Measurements from ENCODE around the gene AGAP2. TPM values are rescaled to one million over a fixed set of nuclear protein-coding genes. Genes with fewer than 3 reads are reported as not detected.
"Not testable (repeated sequence)": the region's sequence is repeated elsewhere in the genome, so short reads cannot be mapped to it uniquely, and the experiment has no call there.

AGAP2 gene
- total RNA-seq, 1 donor: 7.6 TPM

- peak within 1 kb of the TSS; percentile 97 for H3K4me3 ChIP-seq (ENCODE audit: low read length)
- no peaks in the 10 kb centered on the region for H3K9me3 ChIP-seq (ENCODE audit: low read depth, low read length)
- H3K4me1 ChIP-seq (ENCODE audit: insufficient read depth, low read length): peaks cover 17% of the 10 kb centered on the region
- peaks cover 5% of the 10 kb centered on the region for H3K27me3 ChIP-seq (ENCODE audit: insufficient read depth, low read length)
Measured at GRCh38 chr12:57693659-57694458, 44.7 kb downstream of the AGAP2 start, which contains the start of gene OS9. Gene OS9, plus strand, starts transcription at chr12:57694132. Its CDS starts 30 bp downstream, at chr12:57694162.

DNA sequence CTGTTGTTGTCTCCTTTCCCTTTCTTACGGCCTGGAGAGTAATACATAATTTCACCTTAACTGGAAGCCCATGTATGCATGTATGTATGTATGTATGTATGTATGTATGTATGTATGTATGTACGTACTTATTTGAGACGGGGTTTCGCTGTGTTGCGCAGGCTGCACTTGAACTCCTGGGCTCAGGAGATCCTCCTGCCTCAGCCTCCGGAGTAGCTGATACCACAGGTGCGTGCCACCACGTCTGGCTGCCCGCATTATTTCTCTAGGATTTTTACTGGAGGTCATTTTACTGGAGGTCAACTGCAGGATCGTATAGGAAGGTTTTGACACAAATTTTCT lies 45.3 kb downstream of the AGAP2 start:
- Histone ChIP-seq H3K27me3 (ENCODE audit: insufficient read depth, low read length) (peaks cover 8% of the 10 kb centered on the region), H3K4me1 (ENCODE audit: insufficient read depth, low read length) (peaks cover 17% of the 10 kb centered on the region), H3K4me3 (ENCODE audit: low read length) (no peak overlapping the region), H3K9me3 (ENCODE audit: low read depth, low read length) (no peaks in the 10 kb centered on the region)

DNA sequence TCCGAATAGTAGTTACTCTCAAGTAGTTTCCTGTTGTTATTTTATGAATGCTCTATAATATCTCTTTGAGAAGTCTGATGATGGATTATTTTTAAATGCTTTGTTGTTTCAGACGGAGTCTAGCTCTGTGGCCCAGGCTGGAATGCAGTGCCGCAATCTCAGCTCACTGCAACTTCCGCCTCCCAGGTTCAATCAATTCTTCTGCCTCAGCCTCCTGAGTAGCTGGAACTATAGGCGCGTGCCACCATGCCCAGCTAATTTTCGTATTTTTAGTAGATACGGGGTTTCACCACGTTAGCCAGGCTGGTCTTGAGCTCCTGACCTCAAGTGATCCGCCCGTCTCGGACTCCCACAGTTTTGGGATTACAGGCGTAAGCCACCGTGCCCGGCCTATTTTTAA lies 46.0 kb downstream of the AGAP2 start:
- Histone ChIP-seq H3K9me3 (ENCODE audit: low read depth, low read length) (no peaks in the 10 kb centered on the region), H3K4me3 (ENCODE audit: low read length) (no peak overlapping the region), H3K27me3 (ENCODE audit: insufficient read depth, low read length) (peaks cover 15% of the 10 kb centered on the region), H3K4me1 (ENCODE audit: insufficient read depth, low read length) (peaks cover 17% of the 10 kb centered on the region)

DNA sequence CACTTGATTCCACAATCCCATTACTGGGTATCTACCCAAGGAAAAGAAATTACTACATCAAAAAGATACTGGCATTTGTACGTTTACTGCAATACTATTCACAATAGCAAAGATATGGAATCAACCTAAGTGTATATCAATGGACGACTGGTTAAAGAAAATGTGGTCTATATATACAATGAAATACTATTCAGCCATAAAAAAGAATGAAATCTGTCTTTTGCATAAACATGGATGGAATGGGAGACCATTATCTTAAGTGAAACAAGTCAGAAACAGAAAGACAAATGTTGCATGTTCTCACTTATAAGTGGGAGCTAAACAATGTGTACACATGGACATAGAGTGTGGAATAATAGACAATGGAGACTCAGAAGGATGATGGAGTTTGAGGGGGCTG lies 49.6 kb downstream of the AGAP2 start:
- no peaks in the 10 kb centered on the region for H3K9me3 ChIP-seq (ENCODE audit: low read depth, low read length)
- H3K27me3 ChIP-seq (ENCODE audit: insufficient read depth, low read length): peaks cover 45% of the 10 kb centered on the region

GRCh38 chr12:57687862-57688261 lies 50.7 kb downstream of the AGAP2 start:
- Histone ChIP-seq H3K4me3 (ENCODE audit: low read length) (no peak overlapping the region), H3K27me3 (ENCODE audit: insufficient read depth, low read length) (peaks cover 46% of the 10 kb centered on the region), H3K9me3 (ENCODE audit: low read depth, low read length) (no peaks in the 10 kb centered on the region), H3K4me1 (ENCODE audit: insufficient read depth, low read length) (no peaks in the 10 kb centered on the region)

More for the DNA sequence above, 49.6 kb downstream of the AGAP2 start:
- Histone ChIP-seq H3K4me1 (ENCODE audit: insufficient read depth, low read length) (peaks cover 4% of the 10 kb centered on the region), H3K4me3 (ENCODE audit: low read length) (no peak overlapping the region)

- Histone ChIP-seq H3K9me3 (ENCODE audit: low read depth, low read length) (no peaks in the 10 kb centered on the region), H3K4me1 (ENCODE audit: insufficient read depth, low read length) (no peaks in the 10 kb centered on the region), H3K4me3 (ENCODE audit: low read length) (no peak overlapping the region), H3K27me3 (ENCODE audit: insufficient read depth, low read length) (peaks cover 7% of the 10 kb centered on the region)
Measured at GRCh38 chr12:57679697-57680096, 58.8 kb downstream of the AGAP2 start.

DNA sequence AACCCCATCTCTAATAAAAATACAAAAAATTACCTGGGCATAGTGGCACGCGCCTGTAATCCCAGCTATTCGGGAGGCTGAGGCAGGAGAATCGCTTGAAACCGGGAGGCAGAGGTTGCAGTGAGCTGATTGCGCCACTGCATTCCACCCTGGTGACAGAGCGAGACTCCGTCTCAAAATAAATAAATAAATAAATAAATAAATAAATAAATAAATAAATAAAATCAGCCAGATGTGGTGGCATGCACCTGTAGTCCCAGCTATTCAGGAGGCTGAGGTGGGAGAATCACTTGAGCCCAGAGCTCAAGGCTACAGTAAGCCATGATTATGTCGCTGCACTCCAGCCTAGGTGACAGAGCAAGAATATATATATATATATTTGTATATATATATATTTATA lies 60.6 kb downstream of the AGAP2 start:
- H3K27me3 ChIP-seq (ENCODE audit: insufficient read depth, low read length); H3K9me3 ChIP-seq (ENCODE audit: low read depth, low read length); H3K4me3 ChIP-seq (ENCODE audit: low read length); H3K4me1 ChIP-seq (ENCODE audit: insufficient read depth, low read length): not testable (repeated sequence)

DNA sequence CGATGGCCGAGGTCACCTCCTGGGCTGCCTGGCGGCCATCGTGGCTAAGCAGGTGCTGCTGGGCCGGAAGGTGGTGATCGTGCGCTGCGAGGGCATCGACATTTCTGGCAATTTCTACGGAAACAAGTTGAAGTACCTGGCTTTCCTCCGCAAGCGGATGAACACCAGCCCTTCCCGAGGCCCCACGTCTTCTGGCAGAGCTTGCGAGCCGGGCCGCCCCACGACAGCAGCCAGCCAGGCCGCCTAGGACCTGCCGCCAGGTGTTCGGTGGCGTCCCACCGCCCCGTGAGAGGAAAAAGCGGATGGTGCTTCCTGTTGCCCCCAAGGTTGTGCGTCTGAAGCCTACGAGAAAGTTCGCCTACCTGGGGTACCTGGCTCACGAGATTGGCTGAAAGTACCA lies 63.9 kb downstream of the AGAP2 start:
- H3K9me3 ChIP-seq (ENCODE audit: low read depth, low read length): no peaks in the 10 kb centered on the region
- no peaks in the 10 kb centered on the region for H3K4me1 ChIP-seq (ENCODE audit: insufficient read depth, low read length)
- H3K4me3 ChIP-seq (ENCODE audit: low read length): no peak overlapping the region
- H3K27me3 ChIP-seq (ENCODE audit: insufficient read depth, low read length): no peaks in the 10 kb centered on the region

Other genes starting within 250 kb of the AGAP2 start
- 130 TPM for gene DDIT3, start 218.2 kb downstream of the AGAP2 start, total RNA-seq
- gene MBD6, start 215.9 kb downstream of the AGAP2 start, total RNA-seq: 10.6 TPM
- 52.2 TPM for gene DCTN2, start 191.6 kb downstream of the AGAP2 start, total RNA-seq
- 0.21 TPM for gene KIF5A, start 188.7 kb downstream of the AGAP2 start, total RNA-seq
- 26.0 TPM for gene PIP4K2C, start 147.6 kb downstream of the AGAP2 start, total RNA-seq
- 12.6 TPM for gene DTX3, start 133.9 kb downstream of the AGAP2 start, total RNA-seq
- gene ARHGEF25, start 127.3 kb downstream of the AGAP2 start, total RNA-seq: 0.31 TPM
- under 0.01 TPM for gene B4GALNT1, start 105.5 kb downstream of the AGAP2 start, total RNA-seq
- gene OS9, start 44.6 kb downstream of the AGAP2 start, total RNA-seq: 166 TPM
- 7.9 TPM for gene TSPAN31, start 6.3 kb upstream of the AGAP2 start, total RNA-seq
- gene CDK4, start 13.6 kb upstream of the AGAP2 start, total RNA-seq: 9.2 TPM
- 13.9 TPM for gene MARCHF9, start 16.4 kb upstream of the AGAP2 start, total RNA-seq
- 1.3 TPM for gene CYP27B1, start 28.3 kb upstream of the AGAP2 start, total RNA-seq
- gene METTL1, start 33.4 kb upstream of the AGAP2 start, total RNA-seq: 2.3 TPM
- gene EEF1AKMT3, start 33.9 kb upstream of the AGAP2 start, total RNA-seq: 1.7 TPM
- 17.2 TPM for gene TSFM, start 44.0 kb upstream of the AGAP2 start, total RNA-seq
- 0.52 TPM for gene AVIL, start 80.0 kb upstream of the AGAP2 start, total RNA-seq
- gene CTDSP2, start 108.0 kb upstream of the AGAP2 start, total RNA-seq: 60.2 TPM
- gene ATP23, start 202.8 kb upstream of the AGAP2 start, total RNA-seq: 10.4 TPM